Lung (tissue), 12 donors: ENCODE measurements around the gene DUSP14. TPM values are rescaled to one million over a fixed set of nuclear protein-coding genes. Genes with fewer than 3 reads are reported as not detected.
A peak's percentile ranks its signal among the peaks of the same experiment; 100 is the strongest.

Experiments
- ATAC-seq: fragments of 200-7000 bp; cut with Tn5 transposase; one replicate; pipeline ENCODE4 v1.9.1; 2020; ENCODE audit warnings: moderate number of reproducible peaks; ENCODE audit not compliant: insufficient read depth, low FRiP score
- DNase-seq, 3 donors: peaks; one replicate each; pipeline ENCODE4 v3.0.0-alpha.2; 2013 to 2017
- H3K27ac ChIP-seq, 2 donors: one replicate each; pipeline ENCODE4 v1.5.1; 2013; ENCODE audit warnings: mild to moderate bottlenecking in 2 of 2, moderate library complexity in 2 of 2, control low read depth in 1 of 2, inconsistent platforms in 1 of 2, low read depth in 1 of 2, low read length in 1 of 2
- H3K27me3 ChIP-seq, 3 donors: one replicate each; pipeline ENCODE4 v1.5.1; 2013; ENCODE audit warnings: low read length in 2 of 3; ENCODE audit not compliant: control insufficient read depth in 3 of 3, insufficient read depth in 3 of 3
- H3K36me3 ChIP-seq, 4 donors: one replicate each; pipeline ENCODE4 v1.5.1; 2013; ENCODE audit warnings: low read length in 4 of 4, mild to moderate bottlenecking in 1 of 4, moderate library complexity in 1 of 4; ENCODE audit not compliant: control insufficient read depth in 4 of 4, insufficient read depth in 4 of 4
- H3K4me1 ChIP-seq, 5 donors: one replicate each; pipeline ENCODE4 v1.5.1; 2013; ENCODE audit warnings: low read length in 5 of 5, mild to moderate bottlenecking in 2 of 5, moderate library complexity in 1 of 5; ENCODE audit not compliant: control insufficient read depth in 5 of 5, insufficient read depth in 5 of 5
- H3K4me3 ChIP-seq: one replicate; pipeline ENCODE4 v1.5.1; 2013; ENCODE audit warnings: mild to moderate bottlenecking, control low read depth, moderate library complexity
- H3K9ac ChIP-seq, 2 donors: one replicate each; pipeline ENCODE4 v1.5.1; 2013; ENCODE audit warnings: low read length in 2 of 2, control low read depth in 1 of 2; ENCODE audit not compliant: insufficient read depth in 1 of 2
- H3K9me3 ChIP-seq, 4 donors: one replicate each; pipeline ENCODE4 v1.5.1; 2013; ENCODE audit warnings: low read length in 3 of 4, mild to moderate bottlenecking in 1 of 4, moderate library complexity in 1 of 4; ENCODE audit not compliant: control insufficient read depth in 4 of 4, insufficient read depth in 3 of 4
- CTCF ChIP-seq: IDR thresholded peaks from 2 replicates; pipeline ENCODE4 v1.5.1; 2012; ENCODE audit warnings: mild to moderate bottlenecking; ENCODE audit errors: control extremely low read depth, extremely low read depth
- WGBS, 2 donors: extraction: QIAGEN DNeasy Blood & Tissue Kit; methylation state at CpG; one replicate each; pipeline ENCODE4 v1.1.7; 2013; 5-methylcytosine and 5-hydroxymethylcytosine counted together
- polyA plus RNA-seq, 2 donors: library from polyadenylated mRNA; stranded (reverse); fragments of 200-250 nt; gene quantifications; one replicate each; pipeline ENCODE4 v1.2.1, GENCODE V29; 2013
- total RNA-seq, 2 donors: library from RNA; depleted of rRNA in 1 of 2; stranded (reverse); fragments of >200 nt in 1 of 2; gene quantifications; one replicate each; pipeline ENCODE4 v1.2.1, GENCODE V29; 2014 to 2021
- donor health status: control.
- donor health status: control.
- donor health status: Bipolar disorder and iron deficiency.
- donor health status: healthy.
- donor health status: DM: yes; HTN: yes; CAD: no.

The DUSP14 gene
- total and polyA plus RNA-seq, 4 donors, result 7.4 to 15.7 (median 10.4) TPM

- Histone ChIP-seq H3K4me3 (no peak overlapping the region), H3K4me1 (peaks cover 0 to 15% (median 3%) of the 10 kb centered on the region in 5 donors), H3K36me3 (peaks cover 4 to 19% (median 8%) of the 10 kb centered on the region in 4 donors), H3K27me3 (no peaks in the 10 kb centered on the region), H3K9ac (peak overlapping the region in 1 of 2 donors; percentile 17), H3K9me3 (no peaks in the 10 kb centered on the region), H3K27ac (no peak overlapping the region)
- 79 to 82% methylated on average over 3 of the region's 3 CpGs for WGBS, 2 donors
- no peak for TF ChIP-seq CTCF
- ATAC-seq (no peak), DNase-seq (peak in 2 of 3 donors; percentile 43 to 50)
Measured at GRCh38 chr17:37546302-37546701, 56.6 kb downstream of the DUSP14 start.

GRCh38 chr17:37547986-37548385, 58.3 kb downstream of the DUSP14 start:
- Histone ChIP-seq H3K4me3 (no peak overlapping the region), H3K27me3 (no peaks in the 10 kb centered on the region), H3K4me1 (peaks cover 0 to 15% (median 3%) of the 10 kb centered on the region in 5 donors), H3K36me3 (peaks cover 2 to 13% (median 2%) of the 10 kb centered on the region in 4 donors), H3K27ac (no peak overlapping the region), H3K9ac (no peak overlapping the region), H3K9me3 (no peaks in the 10 kb centered on the region)
- TF ChIP-seq CTCF, result no peak
- 74 to 83% methylated on average over 1 of the region's 1 CpG for WGBS, 2 donors
- ATAC-seq (no peak), DNase-seq (no peak)

GRCh38 chr17:37551788-37552187, 62.1 kb downstream of the DUSP14 start:
- peaks cover 6 to 17% (median 10%) of the 10 kb centered on the region in 4 donors for H3K36me3 ChIP-seq
- no peak overlapping the region for H3K27ac ChIP-seq
- peaks cover 0 to 10% (median 0%) of the 10 kb centered on the region in 5 donors for H3K4me1 ChIP-seq
- H3K9me3 ChIP-seq, result no peaks in the 10 kb centered on the region
- 90 to 93% methylated on average over 3 of the region's 3 CpGs for WGBS, 2 donors
- no peak for DNase-seq
- H3K9ac ChIP-seq, result no peak overlapping the region
- H3K27me3 ChIP-seq, result no peaks in the 10 kb centered on the region
- no peak overlapping the region for H3K4me3 ChIP-seq
- ATAC-seq, result no peak
- no peak for TF ChIP-seq CTCF

- TF ChIP-seq CTCF, result no peak
- H3K27me3 ChIP-seq, result no peaks in the 10 kb centered on the region
- H3K36me3 ChIP-seq, result peaks cover 10 to 26% (median 13%) of the 10 kb centered on the region in 4 donors
- no peak overlapping the region for H3K27ac ChIP-seq
- H3K9me3 ChIP-seq, result no peaks in the 10 kb centered on the region
- H3K9ac ChIP-seq, result no peak overlapping the region
- peaks cover 0 to 10% (median 0%) of the 10 kb centered on the region in 5 donors for H3K4me1 ChIP-seq
- ATAC-seq (no peak), DNase-seq (no peak)
- no peak overlapping the region for H3K4me3 ChIP-seq
- 54 to 75% methylated on average over 6 of the region's 6 CpGs for WGBS, 2 donors
Measured at GRCh38 chr17:37553401-37553966, 63.8 kb downstream of the DUSP14 start.
